Neural cell (in vitro differentiated cells): Measurements from ENCODE around the gene SLFN12. TPM values are rescaled to one million over a fixed set of nuclear protein-coding genes. Genes with fewer than 3 reads are reported as not detected.

Experiments
- H2AFZ ChIP-seq: fragments of 200-600, 300-800 bp; sonication (generic), shearing (Covaris generic); 2 replicates; pipeline ENCODE4 v1.6.0; 2014; ENCODE audit warnings: low read depth, mild to moderate bottlenecking, antibody characterized with exemption, low read length, moderate library complexity
- H3F3A ChIP-seq: fragments of 200-600 bp; shearing (Covaris generic); 2 replicates; pipeline ENCODE4 v1.6.1; 2016; ENCODE audit warnings: mild to moderate bottlenecking, moderate library complexity, mixed read lengths, antibody characterized with exemption, low read length; ENCODE audit not compliant: insufficient read depth, poor library complexity, severe bottlenecking
- H3K27ac ChIP-seq: fragments of 200-600, 300-800 bp; sonication (generic), shearing (Covaris generic); 2 replicates; pipeline ENCODE4 v1.5.1; 2014; ENCODE audit warnings: mild to moderate bottlenecking, low read length, moderate library complexity
- H3K27me3 ChIP-seq: fragments of 300-800, 200-600 bp; sonication (generic), shearing (Covaris generic); 2 replicates; pipeline ENCODE4 v1.6.0; 2014; ENCODE audit warnings: mild to moderate bottlenecking, low read depth, low read length, moderate library complexity; ENCODE audit not compliant: insufficient read depth
- H3K36me3 ChIP-seq: fragments of 300-800, 200-600 bp; sonication (generic), shearing (Covaris generic); 2 replicates; pipeline ENCODE4 v1.5.1; 2014; ENCODE audit warnings: mild to moderate bottlenecking, antibody characterized with exemption, low read length, moderate library complexity; ENCODE audit not compliant: insufficient read depth
- H3K4me2 ChIP-seq: fragments of 300-800, 200-600 bp; sonication (generic), shearing (Covaris generic); 2 replicates; pipeline ENCODE4 v1.6.0; 2014; ENCODE audit warnings: mild to moderate bottlenecking, low read length
- H3K4me3 ChIP-seq: fragments of 300-800, 200-600 bp; sonication (generic), shearing (Covaris generic); 2 replicates; pipeline ENCODE4 v1.5.1; 2014; ENCODE audit warnings: mild to moderate bottlenecking, low read length, moderate library complexity
- H3K79me2 ChIP-seq: fragments of 200-600 bp; shearing (Covaris generic); replicated peaks from 2 replicates; pipeline ENCODE4 v1.6.0; 2014; ENCODE audit warnings: mild to moderate bottlenecking, low read length, moderate library complexity; ENCODE audit not compliant: insufficient read depth
- H3K9ac ChIP-seq: fragments of 300-800, 200-600 bp; sonication (generic), shearing (Covaris generic); 2 replicates; pipeline ENCODE4 v1.6.1; 2016; ENCODE audit warnings: mild to moderate bottlenecking, low read length, mixed read lengths
- H3K9me2 ChIP-seq: fragments of 200-600 bp; shearing (Covaris generic); 2 replicates; pipeline ENCODE4 v1.6.1; 2016; ENCODE audit warnings: mild to moderate bottlenecking, low read length, mixed read lengths; ENCODE audit not compliant: insufficient read depth
- H3K9me3 ChIP-seq: fragments of 200-600, 300-800 bp; sonication (generic), shearing (Covaris generic); 2 replicates; pipeline ENCODE4 v1.6.1; 2016; ENCODE audit warnings: mild to moderate bottlenecking, mixed run types, low read length, moderate library complexity, mixed read lengths
- H4K20me1 ChIP-seq: fragments of 200-600 bp; shearing (Covaris generic); 2 replicates; pipeline ENCODE4 v1.6.1; 2016; ENCODE audit warnings: mild to moderate bottlenecking, mixed run types; ENCODE audit not compliant: insufficient read depth
- CTCF ChIP-seq: fragments of 450-650 bp; IDR thresholded peaks from 2 replicates; pipeline ENCODE4 v1.5.1; 2014; ENCODE audit warnings: antibody characterized with exemption, mild to moderate bottlenecking, moderate library complexity; ENCODE audit not compliant: poor library complexity, severe bottlenecking
- EP300 ChIP-seq: fragments of 450-650 bp; conservative IDR thresholded peaks from 2 replicates; pipeline ENCODE4 v1.6.1; 2014; ENCODE audit warnings: antibody characterized with exemption, mild to moderate bottlenecking, moderate library complexity; ENCODE audit not compliant: poor library complexity, severe bottlenecking
- EZH2 ChIP-seq: fragments of 200-600, 300-800 bp; shearing (Covaris generic), sonication (generic); IDR thresholded peaks from 2 replicates; pipeline ENCODE4 v1.6.1; 2014; ENCODE audit warnings: antibody characterized with exemption, low read length, borderline replicate concordance, mild to moderate bottlenecking; ENCODE audit not compliant: insufficient read depth, poor library complexity, severe bottlenecking
- MXI1 ChIP-seq: fragments of 450-650 bp; conservative IDR thresholded peaks from 2 replicates; pipeline ENCODE4 v1.6.1; 2014; ENCODE audit warnings: antibody characterized with exemption, mild to moderate bottlenecking; ENCODE audit not compliant: poor library complexity, severe bottlenecking
- POLR2AphosphoS5 ChIP-seq: IDR thresholded peaks from 2 replicates; pipeline ENCODE4 v1.6.1; 2012
- RAD21 ChIP-seq: fragments of 450-650 bp; conservative IDR thresholded peaks from 2 replicates; pipeline ENCODE4 v1.6.1; 2014; ENCODE audit warnings: antibody characterized with exemption, mild to moderate bottlenecking, moderate library complexity
- REST ChIP-seq: IDR thresholded peaks from 2 replicates; pipeline ENCODE4 v1.6.1; 2012; ENCODE audit warnings: borderline replicate concordance
- SMC3 ChIP-seq: fragments of 450-650 bp; conservative IDR thresholded peaks from 2 replicates; pipeline ENCODE4 v1.6.1; 2014; ENCODE audit warnings: antibody characterized with exemption, mild to moderate bottlenecking, moderate library complexity; ENCODE audit not compliant: poor library complexity
- TAF1 ChIP-seq: IDR thresholded peaks from 2 replicates; pipeline ENCODE4 v1.6.1; 2012; ENCODE audit warnings: low read depth
- polyA plus RNA-seq: library from polyadenylated mRNA; depleted of rRNA; stranded (reverse); fragments of >200 nt; gene quantifications from 2 replicates; pipeline ENCODE4 v1.2.3, GENCODE V29; 2014

SLFN12 gene
- polyA plus RNA-seq, 1 donor from 2014 or later = not detected

GRCh38 chr17:35387496-35387895, 44.8 kb downstream of the SLFN12 start:
- TF ChIP-seq POLR2AphosphoS5 = no peak
- no peak for TF ChIP-seq EZH2
- TF ChIP-seq RAD21 = no peak
- no peak overlapping the region for H3K4me3 ChIP-seq
- no peak overlapping the region for H3K4me2 ChIP-seq
- no peaks in the 10 kb centered on the region for H4K20me1 ChIP-seq
- no peaks in the 10 kb centered on the region for H3K36me3 ChIP-seq
- H3K27ac ChIP-seq = no peak overlapping the region
- no peak overlapping the region for H3K9ac ChIP-seq
- H3K27me3 ChIP-seq = no peaks in the 10 kb centered on the region
- no peaks in the 10 kb centered on the region for H3K9me2 ChIP-seq
- H2AFZ ChIP-seq = no peak overlapping the region
- no peaks in the 10 kb centered on the region for H3F3A ChIP-seq
- no peaks in the 10 kb centered on the region for H3K79me2 ChIP-seq
- H3K9me3 ChIP-seq = no peaks in the 10 kb centered on the region

GRCh38 chr17:35377706-35378105, 54.6 kb downstream of the SLFN12 start:
- no peak overlapping the region for H3K4me2 ChIP-seq
- no peak overlapping the region for H3K27ac ChIP-seq
- no peak overlapping the region for H2AFZ ChIP-seq
- H3K9me2 ChIP-seq = no peaks in the 10 kb centered on the region
- no peak overlapping the region for H3K4me3 ChIP-seq
- no peaks in the 10 kb centered on the region for H3K36me3 ChIP-seq
- TF ChIP-seq RAD21 (no peak), EP300 (no peak), MXI1 (no peak), EZH2 (no peak)
- no peaks in the 10 kb centered on the region for H3K79me2 ChIP-seq
- no peaks in the 10 kb centered on the region for H3F3A ChIP-seq
- no peak overlapping the region for H3K9ac ChIP-seq
- H4K20me1 ChIP-seq = no peaks in the 10 kb centered on the region
- H3K9me3 ChIP-seq = no peaks in the 10 kb centered on the region
- peaks cover 53% of the 10 kb centered on the region for H3K27me3 ChIP-seq

GRCh38 chr17:35377068-35377467, 55.2 kb downstream of the SLFN12 start:
- H4K20me1 ChIP-seq = no peaks in the 10 kb centered on the region
- H3K9me3 ChIP-seq = no peaks in the 10 kb centered on the region
- H3K4me3 ChIP-seq = no peak overlapping the region
- H3K27me3 ChIP-seq = peaks cover 59% of the 10 kb centered on the region
- H3K9me2 ChIP-seq = no peaks in the 10 kb centered on the region
- no peaks in the 10 kb centered on the region for H3F3A ChIP-seq
- H3K79me2 ChIP-seq = no peaks in the 10 kb centered on the region
- H3K36me3 ChIP-seq = no peaks in the 10 kb centered on the region
- H3K9ac ChIP-seq = no peak overlapping the region
- no peak overlapping the region for H3K4me2 ChIP-seq
- TF ChIP-seq TAF1 = no peak
- no peak for TF ChIP-seq POLR2AphosphoS5
- TF ChIP-seq REST = no peak
- no peak for TF ChIP-seq EZH2
- no peak for TF ChIP-seq SMC3
- no peak for TF ChIP-seq EP300
- TF ChIP-seq MXI1 = no peak
- TF ChIP-seq CTCF = no peak
- TF ChIP-seq RAD21 = no peak
- no peak overlapping the region for H3K27ac ChIP-seq
- H2AFZ ChIP-seq = no peak overlapping the region
